IMR-90 (cell line): Measurements from ENCODE around the gene RSBN1. TPM values are rescaled to one million over a fixed set of nuclear protein-coding genes. Genes with fewer than 3 reads are reported as not detected.
A peak's percentile ranks its signal among the peaks of the same experiment; 100 is the strongest.

Experiments
- ATAC-seq: fragments of 200-7000 bp; cut with Tn5 transposase; 2 replicates; pipeline ENCODE4 v1.9.1; 2020; ENCODE audit warnings: low read depth, mild to moderate bottlenecking, moderate library complexity
- BruUV-seq: library from RNA; stranded (reverse); fragments of 400-500 nt; replicated peaks from 2 replicates; lab custom pipeline; 2021; lab: Mats Ljungman, UMichigan
- CTCF ChIA-PET: fragments of 300-600 bp; formaldehyde crosslinking; extraction: SDS; loops from one replicate; lab custom pipeline; 2021; ENCODE audit warnings: antibody characterized with exemption; lab: Yijun Ruan, JAX
- POLR2A ChIA-PET: fragments of 300-600 bp; sonication (Branson Sonifier 250); formaldehyde crosslinking; loops from one replicate; lab custom pipeline; 2022; ENCODE audit warnings: antibody characterized with exemption; ENCODE audit not compliant: unreplicated experiment; lab: Charles Lee
- DNase-seq: peaks from one replicate; pipeline ENCODE4 v3.0.0; 2013
- H2AFZ ChIP-seq: replicated peaks from 2 replicates; pipeline ENCODE3; 2013; ENCODE audit warnings: low read length, mild to moderate bottlenecking; ENCODE audit not compliant: poor library complexity
- H2AK5ac ChIP-seq: 2 replicates; pipeline ENCODE4 v1.6.1; 2013; ENCODE audit warnings: low read depth, low read length, inconsistent platforms
- H2AK9ac ChIP-seq: replicated peaks from 2 replicates; pipeline ENCODE3; 2013; ENCODE audit warnings: mild to moderate bottlenecking, low read depth, low read length, moderate library complexity; ENCODE audit not compliant: poor library complexity
- H2BK120ac ChIP-seq: 2 replicates; pipeline ENCODE4 v1.6.1; 2013; ENCODE audit warnings: low read depth, low read length, inconsistent platforms
- H2BK15ac ChIP-seq: 3 replicates; pipeline ENCODE4 v1.6.1; 2013; ENCODE audit warnings: low read depth, low read length, inconsistent platforms
- H2BK20ac ChIP-seq: 2 replicates; pipeline ENCODE4 v1.6.1; 2013; ENCODE audit warnings: low read depth, mild to moderate bottlenecking, inconsistent platforms, low read length, moderate library complexity
- H2BK5ac ChIP-seq: 2 replicates; pipeline ENCODE4 v1.6.1; 2013; ENCODE audit warnings: mild to moderate bottlenecking, low read depth, low read length, inconsistent platforms; ENCODE audit not compliant: poor library complexity, severe bottlenecking
- H3K14ac ChIP-seq: replicated peaks from 2 replicates; pipeline ENCODE4 v1.6.1; 2013; ENCODE audit warnings: low read depth, low read length, inconsistent platforms
- H3K18ac ChIP-seq: 2 replicates; pipeline ENCODE4 v1.6.1; 2013; ENCODE audit warnings: low read depth, low read length, control low read depth
- H3K23ac ChIP-seq: 2 replicates; pipeline ENCODE4 v1.6.1; 2013; ENCODE audit warnings: low read depth, low read length, inconsistent platforms
- H3K27ac ChIP-seq: 2 replicates; pipeline ENCODE4 v1.5.1; 2013; ENCODE audit warnings: mild to moderate bottlenecking, control low read depth, low read length; ENCODE audit not compliant: insufficient read depth
- H3K27me3 ChIP-seq: 2 replicates; pipeline ENCODE4 v1.6.1; 2013; ENCODE audit warnings: low read length; ENCODE audit not compliant: control insufficient read depth, insufficient read depth
- H3K36me3 ChIP-seq: 2 replicates; pipeline ENCODE4 v1.6.1; 2013; ENCODE audit warnings: low read length, mixed read lengths; ENCODE audit not compliant: control insufficient read depth, insufficient read depth
- H3K4ac ChIP-seq: 2 replicates; pipeline ENCODE4 v1.6.1; 2013; ENCODE audit warnings: low read depth, low read length, inconsistent platforms
- H3K4me1 ChIP-seq: 2 replicates; pipeline ENCODE4 v1.6.1; 2013; ENCODE audit warnings: low read length, mixed read lengths; ENCODE audit not compliant: control insufficient read depth, insufficient read depth
- H3K4me2 ChIP-seq: 2 replicates; pipeline ENCODE4 v1.6.1; 2013; ENCODE audit warnings: low read depth, mild to moderate bottlenecking, control low read depth, low read length, moderate library complexity
- H3K4me3 ChIP-seq: 2 replicates; pipeline ENCODE4 v1.5.1; 2013; ENCODE audit warnings: low read depth, mild to moderate bottlenecking, control low read depth, low read length, moderate library complexity; ENCODE audit not compliant: insufficient read depth
- H3K56ac ChIP-seq: 2 replicates; pipeline ENCODE4 v1.6.1; 2013; ENCODE audit warnings: low read length, inconsistent platforms; ENCODE audit not compliant: insufficient read depth; ENCODE audit errors: extremely low read depth
- H3K79me1 ChIP-seq, 2 experiments: 2 replicates each; pipeline ENCODE4 v1.6.1; 2013; ENCODE audit warnings: low read length in 2 of 2, inconsistent platforms in 1 of 2, low read depth in 1 of 2
- H3K9ac ChIP-seq: 2 replicates; pipeline ENCODE4 v1.6.1; 2013; ENCODE audit warnings: low read depth, low read length, control low read depth
- H3K9me1 ChIP-seq: 2 replicates; pipeline ENCODE4 v1.6.1; 2013; ENCODE audit warnings: low read length, inconsistent platforms; ENCODE audit not compliant: insufficient read depth
- H3K9me3 ChIP-seq: 2 replicates; pipeline ENCODE4 v1.6.1; 2013; ENCODE audit warnings: low read length; ENCODE audit not compliant: control insufficient read depth, insufficient read depth
- H4K20me1 ChIP-seq: 2 replicates; pipeline ENCODE4 v1.6.1; 2013; ENCODE audit warnings: low read length, inconsistent platforms; ENCODE audit not compliant: insufficient read depth
- H4K5ac ChIP-seq: 2 replicates; pipeline ENCODE4 v1.6.1; 2013; ENCODE audit warnings: mild to moderate bottlenecking, low read depth, low read length, control low read depth
- H4K8ac ChIP-seq, 2 experiments: 2 replicates each; pipeline ENCODE4 v1.6.1; 2013; ENCODE audit warnings: low read depth in 2 of 2, low read length in 2 of 2, control low read depth in 1 of 2, inconsistent platforms in 1 of 2
- H4K91ac ChIP-seq: 2 replicates; pipeline ENCODE4 v1.6.1; 2013; ENCODE audit warnings: low read depth, low read length, inconsistent platforms; ENCODE audit not compliant: insufficient read depth
- BHLHE40 ChIP-seq: fragments of 150-350 bp; IDR thresholded peaks from 2 replicates; pipeline ENCODE4 v1.6.1; 2016; ENCODE audit warnings: mild to moderate bottlenecking, low read depth, low read length
- CEBPB ChIP-seq: IDR thresholded peaks from 2 replicates; pipeline ENCODE4 v1.6.1; 2012; ENCODE audit warnings: low read depth, low read length, improper control_type of control experiment
- CHD1 ChIP-seq: IDR thresholded peaks from 2 replicates; pipeline ENCODE4 v1.6.1; 2012; ENCODE audit warnings: low read depth, low read length, improper control_type of control experiment
- CTCF ChIP-seq: conservative IDR thresholded peaks from 2 replicates; pipeline ENCODE4 v1.5.1; 2012; ENCODE audit warnings: mild to moderate bottlenecking, low read depth, low read length, improper control_type of control experiment
- ELK1 ChIP-seq: fragments of 150-350 bp; IDR thresholded peaks from 2 replicates; pipeline ENCODE4 v1.6.1; 2016; ENCODE audit warnings: low read depth, mild to moderate bottlenecking, low read length, moderate library complexity, borderline replicate concordance
- FOS ChIP-seq: fragments of 150-350 bp; IDR thresholded peaks from 2 replicates; pipeline ENCODE4 v1.6.1; 2016; ENCODE audit warnings: low read depth, low read length
- MAFK ChIP-seq: IDR thresholded peaks from 2 replicates; pipeline ENCODE4 v1.6.1; 2012; ENCODE audit warnings: low read depth, low read length, improper control_type of control experiment
- MAZ ChIP-seq: IDR thresholded peaks from 2 replicates; pipeline ENCODE4 v1.6.1; 2012; ENCODE audit warnings: low read depth, mild to moderate bottlenecking, low read length, improper control_type of control experiment, moderate library complexity, borderline replicate concordance
- NFE2L2 ChIP-seq: fragments of 150-350 bp; IDR thresholded peaks from 2 replicates; pipeline ENCODE4 v1.6.1; 2016; ENCODE audit warnings: low read depth, mild to moderate bottlenecking, low read length
- POLR2A ChIP-seq: IDR thresholded peaks from 2 replicates; pipeline ENCODE4 v1.6.1; 2012; ENCODE audit warnings: mild to moderate bottlenecking, low read depth, low read length
- RAD21 ChIP-seq: IDR thresholded peaks from 2 replicates; pipeline ENCODE4 v1.6.1; 2012; ENCODE audit warnings: low read length, improper control_type of control experiment
- RFX5 ChIP-seq: IDR thresholded peaks from 2 replicates; pipeline ENCODE4 v1.8.0; 2012; ENCODE audit warnings: low read depth, mild to moderate bottlenecking, low read length, moderate library complexity
- SMC3 ChIP-seq: fragments of 150-350 bp; IDR thresholded peaks from 2 replicates; pipeline ENCODE4 v1.6.1; 2016; ENCODE audit warnings: low read depth, mild to moderate bottlenecking, antibody characterized with exemption, low read length, moderate library complexity
- USF2 ChIP-seq: fragments of 150-350 bp; IDR thresholded peaks from 2 replicates; pipeline ENCODE4 v1.6.1; 2017; ENCODE audit warnings: mild to moderate bottlenecking, antibody characterized with exemption, low read length, low read depth
- WGBS, 2 experiments: methylation state at CpG; one replicate each; pipeline versions ENCODE4 v1.1.5 to v1.1.7; 2013; ENCODE audit warnings: missing lambda C conversion rate in 2 of 2; ENCODE audit not compliant: insufficient read length in 1 of 2; ENCODE audit errors: extremely low coverage in 2 of 2; 5-methylcytosine and 5-hydroxymethylcytosine counted together
- dilution Hi-C: fragments of 300-500 bp; cut with HindIII; formaldehyde crosslinking; loops from one replicate; pipeline ENCODE4 v1.14.3; 2018; ENCODE audit warnings: low sequenced_read_pairs; ENCODE audit not compliant: unreplicated experiment
- in situ Hi-C: fragments of 300-500 bp; cut with MboI; formaldehyde crosslinking; loops from 3 replicates; pipeline ENCODE4 v1.14.3; 2019; ENCODE audit warnings: low sequenced_read_pairs, inconsistent platforms, mixed read lengths
- intact Hi-C: fragments of 100-400 bp; cut with micrococcal nuclease; formaldehyde crosslinking; loops from 2 replicates; pipeline ENCODE4 v1.10.0; 2022
- polyA plus RNA-seq, 3 experiments: library from polyadenylated mRNA; depleted of rRNA; stranded (reverse); fragments of >200 nt; gene quantifications; 2 replicates each; pipeline ENCODE4 v1.2.3, GENCODE V29; 2012; ENCODE audit warnings: low replicate concordance in 1 of 3
- total RNA-seq: library from RNA; depleted of rRNA; stranded (reverse); fragments of >200 nt; gene quantifications from 2 replicates; pipeline ENCODE4 v1.2.3, GENCODE V29; 2012

The RSBN1 gene
- total and polyA plus RNA-seq, 2 of the 4 experiments (the other 2 are of a cell fraction), result 5.3 to 11.7 TPM

- no peak overlapping the region for H3K56ac ChIP-seq
Observed at GRCh38 chr1:113855630-113856400, 43.5 kb upstream of the RSBN1 start.

More at GRCh38 chr1:113855630-113856400, 43.5 kb upstream of the RSBN1 start:
- H3K4me2 ChIP-seq, result no peak overlapping the region
- H2BK120ac ChIP-seq, result no peak overlapping the region
- no peak overlapping the region for H2AK9ac ChIP-seq
- no peak overlapping the region for H2AFZ ChIP-seq
- no peaks in the 10 kb centered on the region for H3K79me1 ChIP-seq
- no peak overlapping the region for H3K4ac ChIP-seq
- H3K4me3 ChIP-seq, result no peak overlapping the region
- H4K91ac ChIP-seq, result no peak overlapping the region
- dilution Hi-C loops, result no loop called here
- H3K18ac ChIP-seq, result no peak overlapping the region
- no CpG with 5 or more reads among the region's 4 CpGs for WGBS, 2 experiments
- no peak overlapping the region for H4K8ac ChIP-seq
- H4K5ac ChIP-seq, result no peak overlapping the region
- H4K20me1 ChIP-seq, result no peaks in the 10 kb centered on the region
- TF ChIP-seq ELK1, result no peak
- no peak for TF ChIP-seq POLR2A
- TF ChIP-seq USF2, result no peak
- no peak for TF ChIP-seq BHLHE40
- TF ChIP-seq RFX5, result no peak
- no peak for TF ChIP-seq CHD1
- TF ChIP-seq RAD21, result no peak
- no peak for TF ChIP-seq CTCF
- no peak for TF ChIP-seq FOS
- no peak for TF ChIP-seq MAZ
- no peak for TF ChIP-seq SMC3
- TF ChIP-seq MAFK, result no peak
- TF ChIP-seq CEBPB, result no peak
- TF ChIP-seq NFE2L2, result no peak
- no TSS peak for BruUV-seq
- no peak overlapping the region for H3K23ac ChIP-seq
- peak; percentile 11; the same call in 1 of the 2 replicates for ATAC-seq
- H2BK20ac ChIP-seq, result no peak overlapping the region
- intact Hi-C loops, result no loop called here
- in situ Hi-C loops, result loop anchor here (25.0 kb wide), 1 partner anchor 431 kb away; no protein-coding TSS in a partner anchor
- no peak for DNase-seq
- no peak overlapping the region for H2BK15ac ChIP-seq
- no peaks in the 10 kb centered on the region for H3K27me3 ChIP-seq
- no peaks in the 10 kb centered on the region for H3K36me3 ChIP-seq
- no peaks in the 10 kb centered on the region for H3K9me1 ChIP-seq
- H2BK5ac ChIP-seq, result no peak overlapping the region
- no peak overlapping the region for H3K14ac ChIP-seq
- ChIA-PET POLR2A (no interaction called here), CTCF (no interaction called here)
- no peak overlapping the region for H2AK5ac ChIP-seq
- H3K4me1 ChIP-seq, result peaks cover 7% of the 10 kb centered on the region
- no peak overlapping the region for H3K9ac ChIP-seq
- no peak overlapping the region for H3K27ac ChIP-seq
- H3K9me3 ChIP-seq, result no peaks in the 10 kb centered on the region
